GM06990 (cell line): Measurements from ENCODE around the gene ALKBH1.

Experiments used
- DNase-seq: peaks from one replicate; pipeline ENCODE4 v3.0.0-alpha.2; 2011; ENCODE audit not compliant: insufficient read length; ENCODE audit errors: extremely low read depth
- H3K27me3 ChIP-seq: replicated peaks from 2 replicates; pipeline ENCODE4 v1.6.0; 2011; ENCODE audit warnings: low read length; ENCODE audit not compliant: control insufficient read depth, insufficient read depth
- H3K36me3 ChIP-seq: 2 replicates; pipeline ENCODE4 v1.5.1; 2011; ENCODE audit warnings: low read length; ENCODE audit not compliant: control insufficient read depth, insufficient read depth
- H3K4me3 ChIP-seq: replicated peaks from 2 replicates; pipeline ENCODE4 v1.5.1; 2011; ENCODE audit warnings: low read depth, mild to moderate bottlenecking, control low read depth, low read length
- TF ChIP-seq, protein P1 (sequence below): IDR thresholded peaks from 2 replicates; pipeline ENCODE4 v1.5.1; 2011; ENCODE audit warnings: low read length, control low read depth, mild to moderate bottlenecking, inconsistent platforms; ENCODE audit not compliant: insufficient read depth, poor library complexity, severe bottlenecking

The ALKBH1 gene

DNA sequence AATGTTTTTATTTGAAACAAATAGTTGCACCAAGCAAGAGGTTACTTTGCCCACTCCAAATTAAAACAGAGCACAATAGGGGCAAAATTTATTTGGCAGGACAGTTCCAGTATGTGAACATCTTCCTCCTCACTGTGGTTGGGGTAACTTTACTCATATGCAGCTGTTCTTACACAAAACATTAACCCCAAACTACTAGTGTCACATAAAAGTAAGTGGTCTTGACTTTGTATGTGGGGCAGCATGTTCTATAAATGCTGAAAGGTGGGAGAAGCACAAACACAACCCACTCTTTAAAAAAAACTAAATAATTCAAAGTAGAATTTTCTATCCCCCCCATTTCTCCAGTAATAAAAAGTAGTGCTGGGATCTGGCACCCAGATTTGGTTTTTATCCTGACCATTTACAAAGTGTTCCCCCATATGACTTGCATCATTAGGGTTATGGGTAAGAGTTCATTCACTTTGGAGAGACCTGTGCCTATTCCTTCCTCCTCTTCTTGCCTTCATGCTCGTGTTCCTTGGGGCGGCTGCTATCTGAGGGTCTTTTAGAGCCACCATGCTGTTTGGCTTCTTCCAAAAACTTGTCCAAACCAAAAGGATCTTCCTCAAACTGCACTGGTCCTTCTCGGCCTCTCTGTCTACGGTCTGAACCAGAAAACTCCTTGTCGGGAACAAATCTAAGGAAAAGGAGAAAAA lies 9.9 kb upstream of the ALKBH1 start:
- no peak overlapping the region for H3K4me3 ChIP-seq
- TF ChIP-seq, protein P1, sequence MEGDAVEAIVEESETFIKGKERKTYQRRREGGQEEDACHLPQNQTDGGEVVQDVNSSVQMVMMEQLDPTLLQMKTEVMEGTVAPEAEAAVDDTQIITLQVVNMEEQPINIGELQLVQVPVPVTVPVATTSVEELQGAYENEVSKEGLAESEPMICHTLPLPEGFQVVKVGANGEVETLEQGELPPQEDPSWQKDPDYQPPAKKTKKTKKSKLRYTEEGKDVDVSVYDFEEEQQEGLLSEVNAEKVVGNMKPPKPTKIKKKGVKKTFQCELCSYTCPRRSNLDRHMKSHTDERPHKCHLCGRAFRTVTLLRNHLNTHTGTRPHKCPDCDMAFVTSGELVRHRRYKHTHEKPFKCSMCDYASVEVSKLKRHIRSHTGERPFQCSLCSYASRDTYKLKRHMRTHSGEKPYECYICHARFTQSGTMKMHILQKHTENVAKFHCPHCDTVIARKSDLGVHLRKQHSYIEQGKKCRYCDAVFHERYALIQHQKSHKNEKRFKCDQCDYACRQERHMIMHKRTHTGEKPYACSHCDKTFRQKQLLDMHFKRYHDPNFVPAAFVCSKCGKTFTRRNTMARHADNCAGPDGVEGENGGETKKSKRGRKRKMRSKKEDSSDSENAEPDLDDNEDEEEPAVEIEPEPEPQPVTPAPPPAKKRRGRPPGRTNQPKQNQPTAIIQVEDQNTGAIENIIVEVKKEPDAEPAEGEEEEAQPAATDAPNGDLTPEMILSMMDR: no peak
- DNase-seq: no peak
- H3K27me3 ChIP-seq: no peaks in the 10 kb centered on the region
- H3K36me3 ChIP-seq: peaks cover 7% of the 10 kb centered on the region

DNA sequence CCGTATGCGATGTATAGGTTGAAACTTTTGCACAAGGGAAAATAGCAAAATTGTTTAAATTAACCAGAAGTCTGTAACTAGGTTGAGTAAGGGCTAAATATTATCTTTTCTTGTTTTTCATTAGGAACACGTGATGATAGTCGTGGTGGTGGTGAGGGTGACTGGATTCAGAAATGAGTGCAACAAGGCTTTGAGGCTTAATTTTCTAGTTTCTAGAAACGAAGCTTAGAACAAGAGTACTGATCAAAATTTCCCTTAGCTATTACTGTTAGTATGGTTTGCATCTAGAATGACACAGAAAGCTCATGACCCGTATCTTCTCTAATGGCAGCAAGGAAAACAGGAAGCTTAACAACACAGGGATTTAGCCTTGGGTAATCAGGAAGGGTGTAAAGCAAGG lies 7.1 kb upstream of the ALKBH1 start:
- Histone ChIP-seq H3K36me3 (peaks cover 11% of the 10 kb centered on the region), H3K27me3 (no peaks in the 10 kb centered on the region)
- TF ChIP-seq, protein P1: no peak

DNA sequence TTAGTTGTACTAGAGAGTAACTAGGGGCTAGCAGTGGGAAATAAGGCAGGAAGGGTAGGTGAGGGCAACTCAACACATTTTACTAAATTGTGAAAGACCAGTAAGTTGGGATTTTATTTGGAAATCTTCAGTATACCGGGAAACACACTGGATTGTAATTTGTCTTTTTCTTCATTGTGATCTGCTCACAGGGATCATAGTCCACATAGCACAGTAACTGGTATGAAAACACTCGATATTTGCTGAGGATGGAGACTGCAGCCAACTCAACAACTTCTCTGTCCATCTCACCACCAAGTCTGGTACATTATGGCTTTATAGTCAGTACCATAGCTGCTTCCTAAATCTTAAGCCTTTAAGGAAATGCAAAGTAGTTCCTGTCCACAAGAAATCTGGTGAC lies 2.5 kb upstream of the ALKBH1 start:
- no peak for DNase-seq
- TF ChIP-seq, protein P1: no peak
- peaks cover 8% of the 10 kb centered on the region for H3K36me3 ChIP-seq
- no peak overlapping the region for H3K4me3 ChIP-seq
- no peaks in the 10 kb centered on the region for H3K27me3 ChIP-seq

More for the DNA sequence above, 7.1 kb upstream of the ALKBH1 start:
- no peak for DNase-seq
- H3K4me3 ChIP-seq: no peak overlapping the region

DNA sequence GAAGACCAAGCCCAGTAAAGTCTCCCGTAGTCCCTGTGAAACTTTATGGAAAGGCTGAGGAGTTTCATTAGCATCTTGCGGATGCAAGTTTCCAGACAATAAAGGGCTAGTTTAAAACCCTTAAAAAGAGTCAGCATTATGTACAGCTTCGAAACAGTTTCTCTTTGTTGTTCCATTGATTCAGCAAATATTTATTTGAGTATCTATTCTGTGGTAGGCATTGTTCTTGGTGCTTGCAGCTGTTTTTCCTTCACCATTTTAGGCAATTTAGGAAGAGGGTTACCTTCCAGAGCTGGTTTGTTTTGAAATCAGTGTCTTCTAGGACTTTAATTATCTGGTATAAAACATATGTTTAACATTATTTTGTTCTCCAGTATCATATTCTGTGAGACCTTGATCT lies 1.6 kb upstream of the ALKBH1 start:
- H3K4me3 ChIP-seq: peak overlapping the region; percentile 71
- H3K36me3 ChIP-seq: peaks cover 6% of the 10 kb centered on the region
- TF ChIP-seq, protein P1: no peak
- no peaks in the 10 kb centered on the region for H3K27me3 ChIP-seq
- no peak for DNase-seq

DNA sequence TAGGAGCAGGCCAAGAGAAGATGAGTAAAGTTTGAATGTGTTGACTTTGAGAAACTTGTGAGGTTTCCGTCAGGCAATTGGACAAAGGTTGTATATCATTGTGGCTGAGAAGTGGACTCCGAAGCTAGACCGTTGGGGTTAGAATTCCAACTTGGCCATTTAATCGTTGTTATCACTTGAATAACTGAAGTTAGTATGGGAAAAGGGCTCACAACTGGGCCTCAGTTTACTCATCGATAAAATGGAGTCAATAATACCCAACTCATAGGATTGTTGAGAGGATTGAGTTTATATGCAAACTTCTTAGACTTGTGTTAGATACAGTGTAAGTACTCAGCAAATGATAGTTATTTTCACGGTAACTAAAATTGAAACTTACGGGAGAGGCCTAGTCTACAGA lies 926 bp upstream of the ALKBH1 start:
- TF ChIP-seq, protein P1: no peak
- H3K36me3 ChIP-seq: peaks cover 4% of the 10 kb centered on the region

DNA sequence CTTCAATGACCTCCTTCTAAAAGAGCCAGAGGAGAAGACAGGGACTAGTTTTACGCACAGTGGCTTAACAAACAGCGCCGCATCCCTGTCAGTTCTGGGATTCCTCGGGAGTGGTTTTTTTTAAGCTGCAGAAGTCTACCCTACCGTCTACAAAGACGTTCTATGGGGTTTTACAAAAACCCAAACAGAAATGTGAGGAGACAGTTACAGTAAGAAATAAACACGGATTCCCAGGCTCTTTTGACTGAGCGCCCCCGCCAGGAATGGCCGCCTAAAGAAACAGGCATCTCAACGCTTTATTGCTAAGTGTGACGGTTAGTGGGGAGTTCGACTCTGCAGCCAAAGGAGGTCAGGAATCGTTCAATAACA lies 484 bp downstream of the ALKBH1 start:
- Histone ChIP-seq H3K36me3 (peaks cover 4% of the 10 kb centered on the region; the same call in 1 of the 2 replicates), H3K4me3 (peak overlapping the region; percentile 71)
- DNase-seq: no peak

More for the DNA sequence above, 926 bp upstream of the ALKBH1 start:
- DNase-seq: no peak
- peak overlapping the region; percentile 71 for H3K4me3 ChIP-seq
- H3K27me3 ChIP-seq: no peaks in the 10 kb centered on the region

More for the DNA sequence above, 484 bp downstream of the ALKBH1 start:
- no peaks in the 10 kb centered on the region for H3K27me3 ChIP-seq
- TF ChIP-seq, protein P1: peak; percentile 26
